Vagina (tissue), 2 donors: Measurements from ENCODE around the gene RAB24.

Experiments used
- POLR2A ChIP-seq, 2 donors: fragments of 450-650 bp; IDR thresholded peaks; one replicate each; pipeline ENCODE4 v1.6.1; 2017; ENCODE audit warnings: antibody characterized with exemption in 2 of 2, mild to moderate bottlenecking in 2 of 2, moderate library complexity in 2 of 2
- TF ChIP-seq, protein P1 (sequence below), 3 experiments: fragments of 450-650 bp in 2 of 3; fragments of 200-600 bp in 1 of 3; sonication (generic) in 1 of 3; IDR thresholded peaks; one replicate each; pipeline ENCODE4 v1.5.1; 2017 to 2019; ENCODE audit warnings: antibody characterized with exemption in 3 of 3, mild to moderate bottlenecking in 2 of 3, moderate library complexity in 2 of 3

DNA sequence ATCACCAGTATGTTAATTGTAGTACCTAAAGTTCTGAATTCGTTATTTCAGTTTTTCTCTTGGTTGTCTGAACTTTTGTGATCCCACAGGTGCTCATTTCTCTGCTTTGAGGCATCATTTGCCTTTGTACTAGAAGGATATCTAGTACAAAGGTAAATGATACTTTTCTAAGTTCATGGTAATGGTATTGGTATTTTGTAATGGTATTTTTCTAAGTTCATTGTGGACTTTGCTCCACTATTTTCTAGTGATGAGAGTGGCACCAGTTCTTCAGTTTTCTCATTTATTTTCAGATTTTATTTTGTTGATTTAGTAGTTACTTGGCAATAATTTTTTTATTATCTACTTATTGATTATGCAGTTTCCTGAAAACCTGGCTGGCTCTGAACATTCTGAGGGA, 42.0 kb downstream of the RAB24 start:
- TF ChIP-seq, protein P1, sequence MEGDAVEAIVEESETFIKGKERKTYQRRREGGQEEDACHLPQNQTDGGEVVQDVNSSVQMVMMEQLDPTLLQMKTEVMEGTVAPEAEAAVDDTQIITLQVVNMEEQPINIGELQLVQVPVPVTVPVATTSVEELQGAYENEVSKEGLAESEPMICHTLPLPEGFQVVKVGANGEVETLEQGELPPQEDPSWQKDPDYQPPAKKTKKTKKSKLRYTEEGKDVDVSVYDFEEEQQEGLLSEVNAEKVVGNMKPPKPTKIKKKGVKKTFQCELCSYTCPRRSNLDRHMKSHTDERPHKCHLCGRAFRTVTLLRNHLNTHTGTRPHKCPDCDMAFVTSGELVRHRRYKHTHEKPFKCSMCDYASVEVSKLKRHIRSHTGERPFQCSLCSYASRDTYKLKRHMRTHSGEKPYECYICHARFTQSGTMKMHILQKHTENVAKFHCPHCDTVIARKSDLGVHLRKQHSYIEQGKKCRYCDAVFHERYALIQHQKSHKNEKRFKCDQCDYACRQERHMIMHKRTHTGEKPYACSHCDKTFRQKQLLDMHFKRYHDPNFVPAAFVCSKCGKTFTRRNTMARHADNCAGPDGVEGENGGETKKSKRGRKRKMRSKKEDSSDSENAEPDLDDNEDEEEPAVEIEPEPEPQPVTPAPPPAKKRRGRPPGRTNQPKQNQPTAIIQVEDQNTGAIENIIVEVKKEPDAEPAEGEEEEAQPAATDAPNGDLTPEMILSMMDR (IDR thresholded peaks at IDR 0.05) = no peak
- TF ChIP-seq POLR2A (IDR thresholded peaks at IDR 0.05) = no peak
